HG02610 (cell line): ENCODE results near the gene CMSS1.

Source experiments
- ATAC-seq: cut with Tn5 transposase; IDR thresholded peaks from one replicate; pipeline ENCODE4 v1.9.1; 2021; ENCODE audit warnings: mild to moderate bottlenecking, moderate library complexity; ENCODE audit not compliant: unreplicated experiment

CMSS1 gene

DNA sequence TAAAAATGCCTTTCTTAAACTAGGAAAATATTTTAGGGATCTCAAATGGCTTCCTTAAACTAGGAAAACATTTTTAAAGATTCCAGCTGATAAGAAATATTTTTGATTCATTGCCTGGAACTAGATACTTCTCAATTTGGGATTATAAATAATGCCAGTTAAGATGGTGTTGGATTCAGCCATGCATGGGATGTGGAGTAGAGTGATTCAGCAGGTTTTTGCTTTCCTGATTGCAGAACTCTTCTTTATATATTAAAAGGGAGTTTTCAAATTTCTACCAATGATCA, 281.1 kb downstream of the CMSS1 start:
- no peak for ATAC-seq

DNA sequence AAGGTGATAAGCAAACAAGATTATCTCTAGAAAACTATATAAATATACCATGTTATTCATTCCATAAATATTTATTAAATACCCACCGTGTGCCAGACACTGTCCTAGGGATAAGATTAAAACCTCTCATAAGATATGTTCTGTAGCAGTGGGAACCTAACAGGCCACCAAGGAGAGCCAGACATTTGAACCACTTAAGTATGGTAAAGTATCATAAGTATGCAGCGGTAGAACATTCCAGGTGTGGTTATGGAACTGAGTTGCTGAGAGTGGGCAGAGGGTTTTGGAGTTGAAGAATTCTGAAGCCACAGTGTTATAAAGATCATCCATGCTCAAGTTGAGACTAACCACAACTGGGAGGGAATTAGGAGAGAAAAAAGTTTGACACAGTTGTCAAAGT, 282.0 kb downstream of the CMSS1 start:
- ATAC-seq, result no peak

DNA sequence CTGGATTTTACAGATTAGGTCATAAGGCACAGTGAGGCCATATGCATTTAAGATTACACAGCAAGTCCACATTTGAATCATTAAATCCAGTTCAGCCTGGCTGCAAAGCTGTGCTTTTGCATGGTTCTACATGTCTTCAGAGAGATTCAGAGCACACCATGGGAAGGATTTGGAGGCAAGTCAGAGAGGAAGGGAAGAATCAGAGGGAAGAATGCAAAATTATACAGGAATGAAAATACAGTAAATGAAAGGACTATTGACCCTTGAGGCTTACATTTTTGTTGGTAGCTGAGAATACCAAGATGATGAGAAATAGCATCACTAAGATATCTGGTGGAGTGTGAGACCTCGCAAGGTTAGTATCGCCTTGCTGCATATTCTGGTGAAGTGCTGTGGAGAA, 282.8 kb downstream of the CMSS1 start:
- ATAC-seq, result no peak

DNA sequence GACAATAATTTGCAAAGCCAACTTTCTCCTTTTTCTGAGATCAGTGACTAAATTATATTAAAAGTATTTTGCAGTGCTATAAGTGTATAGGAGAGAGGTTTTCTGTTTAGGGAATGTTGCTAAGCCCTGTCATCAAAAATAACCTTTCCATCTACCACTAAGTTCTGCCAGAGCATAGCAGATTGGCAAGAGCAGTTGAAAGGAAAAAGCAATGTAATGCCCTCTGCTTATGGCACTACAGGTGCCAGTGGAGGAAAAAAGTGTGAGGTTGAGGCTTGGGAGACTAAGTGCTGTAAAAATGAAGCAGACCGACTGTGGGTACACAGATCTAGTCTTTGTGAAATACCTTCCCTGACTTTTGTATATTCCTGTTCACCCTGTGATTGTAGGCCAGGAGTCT, 285.1 kb downstream of the CMSS1 start:
- ATAC-seq, result no peak

DNA sequence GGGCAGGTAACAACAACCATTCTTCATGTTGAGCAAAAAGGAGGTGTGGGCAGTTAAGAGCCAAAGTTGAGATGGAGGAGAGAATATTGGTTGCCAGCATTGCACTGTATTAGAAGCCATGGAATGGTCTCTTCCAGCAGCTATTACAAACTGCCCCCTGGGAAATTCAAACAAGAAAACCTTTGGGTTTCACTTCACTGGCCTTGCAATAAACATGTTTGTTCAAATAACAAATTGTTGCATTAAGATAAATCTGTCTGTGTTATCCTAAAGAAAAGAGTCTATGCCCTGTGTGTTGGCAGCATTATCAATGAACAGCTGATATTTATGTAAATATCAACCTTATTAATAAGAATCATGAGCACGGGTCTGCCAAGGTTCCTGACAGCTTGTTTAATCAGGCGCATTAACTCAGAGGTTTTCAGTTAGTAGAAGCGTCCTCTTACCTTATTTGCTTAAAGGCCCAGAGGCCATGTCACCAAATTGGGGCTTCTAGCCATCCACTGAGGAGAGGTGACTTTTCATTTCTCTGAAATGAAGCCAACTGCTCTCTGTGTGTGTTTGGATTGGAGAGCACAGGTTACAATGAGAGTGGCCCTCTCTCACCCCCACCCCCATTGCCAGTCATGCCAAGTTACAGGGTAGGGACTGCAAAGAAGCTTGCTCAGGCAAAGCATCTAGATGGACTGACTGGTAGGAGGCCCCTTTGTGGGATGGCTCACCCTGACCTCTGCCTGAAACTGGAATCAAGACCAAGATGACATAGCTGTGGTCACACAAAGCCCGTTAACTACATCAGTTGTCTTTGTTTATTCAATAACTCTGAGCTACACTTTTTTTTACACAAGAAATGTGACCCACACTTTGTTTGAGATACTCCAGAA, 286.1 kb downstream of the CMSS1 start:
- ATAC-seq, result peak; percentile 84

DNA sequence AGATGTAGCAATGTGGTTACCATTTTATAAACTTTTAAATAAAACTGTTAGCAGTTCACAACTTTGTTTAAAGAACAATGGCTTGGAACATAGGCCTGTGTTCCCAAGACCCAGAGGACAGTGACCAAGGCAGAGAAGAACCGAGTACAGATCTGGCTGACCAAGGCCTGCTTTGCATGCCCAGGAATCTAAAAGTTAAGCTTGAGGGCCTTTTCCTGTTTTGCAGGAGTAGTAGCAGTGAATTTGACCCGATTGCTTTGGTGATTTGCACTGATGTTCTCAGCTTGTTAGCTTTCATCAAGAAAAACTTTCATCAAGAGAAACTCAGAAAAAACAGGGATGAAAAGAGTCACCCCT, 286.8 kb downstream of the CMSS1 start:
- peak; percentile 22 for ATAC-seq

DNA sequence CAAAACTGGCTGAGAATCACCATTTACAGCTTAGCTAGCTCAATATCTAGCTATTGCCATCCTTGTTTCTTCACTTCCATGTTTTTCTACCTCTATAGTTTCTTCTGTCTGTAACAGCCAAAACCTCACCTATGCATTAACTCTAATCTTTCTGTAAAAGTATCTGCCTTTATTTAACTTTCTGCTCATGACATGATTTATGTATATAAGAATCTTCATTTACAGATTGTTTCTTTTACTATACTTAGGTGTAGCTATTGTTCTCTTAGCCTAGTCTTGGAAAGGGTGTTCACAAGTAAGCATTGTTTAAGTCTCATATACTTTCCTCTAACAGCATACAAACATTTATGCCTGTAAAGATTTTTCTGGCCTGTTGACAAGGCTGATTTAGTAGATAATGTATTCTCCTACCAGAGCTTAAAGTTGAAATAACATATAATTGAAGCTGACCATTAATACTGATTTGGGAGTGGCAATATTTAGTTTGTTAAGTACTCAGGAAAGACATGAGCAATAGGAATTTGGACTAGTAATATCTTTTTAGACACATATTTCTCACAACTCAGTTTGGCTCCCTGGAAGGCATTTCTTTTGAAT, 287.3 kb downstream of the CMSS1 start:
- no peak for ATAC-seq

DNA sequence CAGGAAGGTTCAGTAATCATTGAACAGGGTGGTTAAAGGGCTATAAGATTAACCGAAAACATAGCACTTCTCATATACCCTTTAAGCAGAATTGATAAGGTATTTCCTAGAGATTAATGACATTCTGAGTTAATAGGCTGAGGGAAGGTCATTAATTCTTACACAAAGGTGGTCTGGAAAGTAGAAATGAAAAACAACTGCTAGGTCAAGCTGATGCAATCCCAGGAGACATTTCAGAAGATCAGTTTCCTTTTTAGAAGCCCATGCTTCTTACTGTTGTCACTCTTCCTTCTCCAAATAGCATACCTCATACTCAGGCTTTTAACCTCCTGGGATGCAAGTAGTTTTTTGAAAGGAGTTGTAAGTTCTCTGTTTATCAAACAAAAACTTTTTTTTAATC, 287.8 kb downstream of the CMSS1 start:
- peak; percentile 39 for ATAC-seq

DNA sequence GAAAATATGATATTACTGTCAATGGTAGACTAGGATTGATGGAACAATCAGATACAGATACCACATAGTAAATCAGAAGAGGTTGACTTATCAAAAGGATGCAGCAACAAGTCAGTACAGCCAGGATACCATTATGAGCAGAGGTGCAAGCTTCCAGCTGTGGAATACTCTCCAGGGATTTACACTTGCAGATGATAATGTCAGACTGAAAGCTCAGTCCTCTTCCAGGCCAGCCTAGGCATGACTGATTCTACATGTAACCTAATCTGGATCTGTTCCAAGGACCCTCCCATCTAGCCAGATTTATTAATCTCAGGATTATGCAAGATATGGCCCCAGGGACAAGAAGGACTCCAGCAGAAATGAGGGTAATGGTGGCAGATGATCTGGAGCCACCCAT, 288.4 kb downstream of the CMSS1 start:
- ATAC-seq, result no peak

DNA sequence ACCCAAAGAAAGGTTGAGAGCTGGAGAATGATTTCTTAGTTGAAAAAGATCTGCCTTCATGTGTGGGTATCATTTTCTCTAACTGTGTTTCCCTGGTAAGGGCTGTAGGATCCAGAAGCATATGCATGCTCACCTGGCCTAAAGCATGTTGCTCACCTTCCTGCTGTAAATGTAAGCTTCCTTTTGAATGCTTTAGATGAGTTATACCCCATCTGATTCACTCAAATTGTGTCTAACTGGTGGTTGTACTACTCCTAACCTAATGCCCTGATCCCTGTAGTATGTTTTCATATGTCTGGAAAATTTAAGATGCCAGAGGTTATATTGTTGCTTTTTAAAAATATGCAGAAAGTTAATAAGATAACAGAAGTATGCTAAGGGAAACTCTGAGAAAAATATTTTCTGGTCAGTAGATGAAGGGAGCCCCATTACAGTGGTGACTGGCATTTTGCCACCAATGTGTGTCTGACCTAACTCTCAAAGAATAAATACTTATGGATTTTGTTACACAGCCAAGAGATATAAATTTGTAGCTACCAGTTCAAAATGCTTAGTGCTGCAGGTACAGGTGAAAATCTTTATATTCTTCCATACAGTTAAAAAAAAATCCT, 289.0 kb downstream of the CMSS1 start:
- no peak for ATAC-seq

DNA sequence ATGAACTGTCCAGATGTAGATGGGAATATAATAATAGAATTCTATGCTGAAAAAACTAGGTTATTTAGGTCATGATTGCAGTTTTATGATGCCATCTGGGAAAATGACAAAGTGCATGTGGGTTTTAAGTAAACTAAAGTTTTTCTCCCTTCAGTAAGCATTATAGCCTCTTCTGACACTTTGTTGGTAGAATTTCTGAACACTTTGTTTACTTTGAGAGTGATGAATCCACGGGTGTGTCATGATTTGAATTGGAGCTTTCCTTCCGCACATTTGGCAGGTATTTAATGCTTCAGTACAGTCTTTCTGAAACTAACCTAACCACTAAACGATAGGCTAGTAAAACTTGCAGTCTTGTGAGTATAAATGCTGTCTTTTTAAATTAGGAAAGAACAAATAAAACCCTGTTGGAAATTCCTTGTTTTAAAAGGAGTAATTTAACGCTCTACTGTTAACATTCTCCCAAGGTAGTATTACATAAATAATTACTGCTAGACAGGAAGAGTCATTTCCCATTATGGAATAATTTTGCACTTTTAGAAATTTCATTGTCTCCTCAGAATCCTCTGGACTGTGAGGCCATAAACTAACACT, 289.7 kb downstream of the CMSS1 start:
- no peak for ATAC-seq

DNA sequence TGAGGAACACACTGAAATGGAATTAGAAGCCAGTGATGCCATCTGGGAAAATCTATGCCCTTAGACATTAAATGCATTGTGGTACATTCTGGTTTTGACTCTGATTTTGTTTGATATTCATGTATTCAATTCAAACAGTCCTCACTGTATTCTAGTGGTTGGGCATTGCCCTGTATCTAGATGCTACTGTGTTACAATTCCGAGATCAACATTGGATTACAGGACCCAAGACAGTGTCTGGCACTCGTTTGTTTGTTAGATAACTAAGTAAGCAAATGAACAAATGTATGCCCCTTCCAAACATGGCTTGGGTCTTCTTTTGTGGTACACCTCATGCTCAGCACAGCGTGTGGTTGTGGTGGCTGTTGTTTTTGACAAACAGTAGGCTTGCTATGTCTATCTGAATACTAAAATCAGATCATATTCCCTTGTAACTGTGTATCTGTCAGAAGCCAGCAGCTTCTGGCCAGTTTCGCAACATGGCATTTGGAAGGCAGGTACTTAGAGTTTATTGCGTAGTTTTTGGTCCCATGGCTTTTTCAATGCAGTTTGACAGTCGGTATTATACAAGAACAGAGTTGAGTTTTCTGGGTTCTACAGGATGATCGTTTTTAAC, 290.9 kb downstream of the CMSS1 start:
- ATAC-seq, result no peak

DNA sequence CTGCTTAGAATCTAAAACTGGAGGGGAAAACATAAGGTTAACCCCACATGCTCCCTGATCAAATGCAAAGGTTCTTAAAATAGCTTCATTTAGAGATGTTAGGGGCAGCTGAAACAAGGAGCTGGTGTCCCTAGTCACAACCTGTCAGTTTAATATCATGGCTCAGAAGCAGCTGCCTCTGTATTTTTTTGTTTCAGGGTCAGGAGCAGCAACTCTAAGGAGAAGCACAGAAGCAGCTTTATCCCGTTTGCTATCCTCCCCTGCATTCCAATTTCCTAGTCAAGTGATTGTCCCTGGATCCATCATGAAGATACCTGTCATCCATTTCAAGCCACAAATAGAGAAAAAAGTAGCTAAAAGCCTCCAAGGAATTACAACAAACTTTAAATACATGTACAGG, 292.5 kb downstream of the CMSS1 start:
- no peak for ATAC-seq

DNA sequence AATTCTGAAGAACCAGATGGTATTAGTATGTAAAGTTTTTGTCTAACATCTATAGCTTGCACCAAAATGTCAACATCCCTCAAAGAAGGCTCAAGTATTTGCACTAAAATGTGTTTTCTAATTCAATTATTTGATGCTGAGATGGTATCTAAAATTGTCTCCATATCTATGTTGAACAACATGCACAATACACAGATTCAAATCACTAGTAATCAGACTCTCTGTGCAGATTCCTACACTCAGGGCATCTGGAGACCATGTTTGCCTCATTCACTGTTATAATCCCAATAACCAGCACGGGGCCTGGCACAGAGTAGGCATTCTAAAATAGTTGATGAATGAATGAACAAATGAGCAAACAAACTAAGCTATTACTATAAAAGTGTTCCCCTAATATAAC, 294.1 kb downstream of the CMSS1 start:
- ATAC-seq, result no peak

DNA sequence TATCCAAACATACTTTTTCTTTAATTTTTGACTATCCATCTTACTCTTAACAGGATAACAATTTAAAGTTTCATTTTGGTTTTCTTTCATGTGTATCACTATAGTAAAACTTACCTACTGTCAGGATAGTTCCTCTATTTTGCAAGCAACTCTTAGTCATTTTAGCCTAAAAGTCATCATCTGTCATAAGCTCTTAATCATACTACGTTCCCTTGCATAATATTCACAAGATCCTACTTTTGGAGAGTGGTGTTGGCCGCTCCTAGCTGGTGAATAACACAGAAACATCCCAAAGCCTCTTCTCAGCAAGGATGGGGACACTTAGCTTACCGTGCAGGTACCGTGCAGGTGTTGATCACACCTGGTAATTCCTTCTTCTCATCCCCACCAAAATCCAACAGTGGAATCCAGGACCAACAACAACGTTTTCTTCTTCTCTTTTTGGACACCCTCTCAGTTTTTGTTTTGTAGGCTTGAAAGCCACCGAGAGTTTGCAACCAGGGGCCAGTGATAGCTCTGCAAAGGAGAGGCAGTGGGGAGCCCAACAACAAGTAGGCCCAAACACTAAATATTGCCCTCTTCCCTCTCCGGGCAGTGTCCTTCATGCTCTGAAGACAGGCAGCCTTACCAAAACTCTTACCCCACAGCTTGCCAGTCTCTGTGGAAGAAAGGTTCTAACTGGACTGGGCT, 296.2 kb downstream of the CMSS1 start:
- no peak for ATAC-seq

DNA sequence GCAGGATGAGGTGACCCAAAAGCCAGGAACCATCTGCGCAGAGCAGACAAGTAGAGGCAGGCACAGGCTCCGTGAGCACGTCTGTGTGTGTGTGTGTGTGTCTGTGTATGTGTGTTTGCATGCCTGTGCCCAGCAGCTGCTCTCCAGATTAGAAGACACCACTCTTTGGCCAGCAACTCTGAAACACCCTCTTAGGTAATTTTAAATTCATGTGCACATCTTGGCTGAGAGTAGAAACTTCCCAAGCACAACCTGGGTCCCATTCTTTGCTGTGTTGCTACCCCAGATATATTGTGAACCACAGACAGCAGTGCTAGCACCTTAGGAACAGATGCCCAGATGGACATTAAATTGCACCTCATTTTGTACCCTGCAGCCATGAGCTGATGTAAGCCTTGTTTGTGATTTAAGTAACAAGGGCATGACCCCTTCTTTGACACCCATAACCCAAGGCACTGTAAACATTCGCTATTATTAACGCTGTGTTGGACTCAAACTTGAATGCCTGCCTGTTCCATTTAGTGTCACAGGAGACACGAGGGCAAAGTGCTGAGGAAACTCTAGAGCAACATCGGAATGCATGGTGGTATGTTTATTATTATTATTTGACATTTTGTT, 296.9 kb downstream of the CMSS1 start, which contains the start of gene FILIP1L:
Gene FILIP1L, minus strand, starts transcription at position 89 of the 618 bp plus-strand sequence.
- no peak for ATAC-seq

DNA sequence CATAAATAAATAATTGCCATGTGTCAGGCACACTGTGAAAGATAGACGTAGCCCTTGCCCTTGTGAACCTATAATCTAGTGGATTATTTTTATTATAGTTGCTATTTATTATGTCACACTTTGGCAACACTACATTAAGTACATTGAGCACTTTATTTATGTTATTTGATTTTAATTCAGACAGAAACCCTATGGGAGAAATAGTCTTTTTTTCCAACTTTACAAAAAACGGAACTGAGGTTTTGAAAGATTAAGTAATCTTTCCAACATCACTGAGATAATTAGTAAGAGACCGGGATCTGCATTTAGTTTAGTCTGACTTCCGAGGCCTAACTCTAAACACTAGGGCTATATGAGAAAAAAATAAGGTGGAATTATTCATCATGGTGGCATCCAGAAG, 299.4 kb downstream of the CMSS1 start:
- no peak for ATAC-seq

DNA sequence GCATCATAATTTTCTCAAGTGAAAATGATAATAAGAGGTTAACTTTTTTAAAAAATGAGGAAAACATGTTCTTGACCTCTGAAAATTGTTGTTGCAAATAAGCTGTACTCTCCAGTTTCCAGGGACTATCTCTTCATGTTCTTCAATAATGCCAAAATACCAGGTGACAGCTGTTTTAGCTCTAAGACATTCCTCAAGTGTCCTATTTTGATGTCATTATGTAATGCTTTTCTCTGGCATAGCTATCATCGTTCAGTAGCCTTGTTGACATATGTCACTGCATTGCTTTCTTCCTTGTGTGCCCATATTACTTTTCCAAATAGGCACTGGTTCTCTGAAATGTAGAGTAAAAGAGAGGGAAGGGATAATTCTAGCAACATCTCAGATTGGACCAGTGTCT, 302.4 kb downstream of the CMSS1 start:
- ATAC-seq, result no peak

DNA sequence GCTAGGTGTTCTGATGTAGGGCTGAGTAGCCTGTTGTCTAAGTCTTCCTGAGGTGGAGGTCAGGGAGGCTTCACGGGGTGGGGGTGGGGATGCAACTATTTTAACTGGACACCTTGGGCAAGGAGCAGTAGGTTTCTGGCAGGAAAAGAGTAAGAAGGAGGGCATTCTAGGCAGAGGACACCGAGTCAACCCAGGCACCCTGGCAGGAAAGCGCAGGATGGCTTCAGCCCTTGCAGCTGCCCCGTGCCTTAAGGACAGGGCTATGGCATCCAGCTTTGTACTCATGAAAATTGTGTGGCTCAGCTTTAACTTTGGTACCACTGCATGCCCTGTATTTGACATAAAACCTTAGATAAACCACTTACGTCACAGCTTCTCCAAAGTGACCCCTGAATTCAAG, 303.0 kb downstream of the CMSS1 start:
- ATAC-seq, result no peak

DNA sequence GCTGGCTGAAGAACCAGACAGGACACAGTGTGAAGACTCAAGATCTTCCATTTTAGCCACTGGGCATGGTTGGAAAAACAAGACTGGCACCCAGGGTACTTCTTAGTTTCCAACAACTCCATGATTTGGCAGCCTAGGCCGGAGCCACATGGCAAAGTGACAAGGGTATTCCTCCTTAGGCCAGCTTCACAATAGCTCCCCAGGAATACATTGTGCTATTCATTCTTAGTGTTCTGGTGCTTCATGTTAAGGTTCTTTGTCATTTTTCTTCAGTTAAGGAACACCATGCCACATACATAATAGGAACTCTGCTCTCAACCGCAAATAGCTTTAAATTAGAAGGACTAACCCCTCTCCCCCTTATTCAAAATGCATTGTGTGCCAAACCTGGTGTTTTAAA, 304.7 kb downstream of the CMSS1 start:
- ATAC-seq, result no peak

DNA sequence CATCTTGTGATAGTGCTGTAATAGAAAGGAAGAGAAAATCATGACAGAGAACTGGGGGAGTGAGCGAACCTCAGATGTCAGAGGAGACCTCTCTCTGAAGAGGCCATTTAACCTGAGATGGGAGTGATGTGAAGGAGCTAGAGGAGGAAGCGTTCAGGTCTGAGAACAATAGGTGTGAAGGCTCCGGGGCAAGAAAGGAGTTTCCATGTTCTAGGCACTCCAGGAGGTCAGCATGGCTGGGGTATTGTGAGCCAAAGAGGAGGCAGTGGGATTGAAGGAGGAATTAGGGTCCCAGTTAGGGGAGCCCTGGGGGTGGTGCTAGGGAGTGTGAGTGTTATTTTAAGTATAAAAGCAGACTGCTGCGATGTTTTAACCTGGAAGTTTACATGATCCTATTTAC, 305.4 kb downstream of the CMSS1 start:
- ATAC-seq, result no peak
